ENCODE measurements around the gene ZDBF2.

ZDBF2 gene

DNA sequence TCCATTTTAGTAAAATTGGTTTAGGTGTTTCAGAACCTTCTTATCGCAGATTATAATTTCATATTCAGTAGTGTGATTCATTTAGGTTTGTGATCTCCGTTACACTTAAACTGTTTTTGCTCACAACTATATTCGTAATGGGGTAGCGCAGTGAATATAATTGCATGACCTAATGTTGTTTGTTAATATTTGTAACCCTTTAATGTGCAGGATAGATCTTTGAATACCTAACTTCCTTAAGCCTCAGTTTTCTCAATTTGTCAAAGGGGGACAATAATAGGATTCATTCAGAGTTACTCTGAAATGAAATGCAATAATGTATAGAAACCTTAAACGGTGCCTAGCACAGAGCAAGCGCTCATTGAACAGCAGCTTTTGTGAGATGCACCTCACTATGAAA lies 558 bp upstream of the ZDBF2 start:
- Histone ChIP-seq H3K27me3 (peaks cover 100% of the 10 kb centered on the region), H3K9me3 (no peaks in the 10 kb centered on the region), H3K4me3 (ENCODE audit: low read depth in 1 of 2, low read length in 1 of 2) (no peak overlapping the region), H3K27ac (no peak overlapping the region), H3K4me1 (ENCODE audit: control insufficient read depth in 1 of 2, insufficient read depth in 1 of 2, low read depth in 1 of 2, low read length in 1 of 2) (peaks cover 4 to 12% of the 10 kb centered on the region in 2 experiments), H3K36me3 (no peaks in the 10 kb centered on the region)
- TF ChIP-seq, protein P1, sequence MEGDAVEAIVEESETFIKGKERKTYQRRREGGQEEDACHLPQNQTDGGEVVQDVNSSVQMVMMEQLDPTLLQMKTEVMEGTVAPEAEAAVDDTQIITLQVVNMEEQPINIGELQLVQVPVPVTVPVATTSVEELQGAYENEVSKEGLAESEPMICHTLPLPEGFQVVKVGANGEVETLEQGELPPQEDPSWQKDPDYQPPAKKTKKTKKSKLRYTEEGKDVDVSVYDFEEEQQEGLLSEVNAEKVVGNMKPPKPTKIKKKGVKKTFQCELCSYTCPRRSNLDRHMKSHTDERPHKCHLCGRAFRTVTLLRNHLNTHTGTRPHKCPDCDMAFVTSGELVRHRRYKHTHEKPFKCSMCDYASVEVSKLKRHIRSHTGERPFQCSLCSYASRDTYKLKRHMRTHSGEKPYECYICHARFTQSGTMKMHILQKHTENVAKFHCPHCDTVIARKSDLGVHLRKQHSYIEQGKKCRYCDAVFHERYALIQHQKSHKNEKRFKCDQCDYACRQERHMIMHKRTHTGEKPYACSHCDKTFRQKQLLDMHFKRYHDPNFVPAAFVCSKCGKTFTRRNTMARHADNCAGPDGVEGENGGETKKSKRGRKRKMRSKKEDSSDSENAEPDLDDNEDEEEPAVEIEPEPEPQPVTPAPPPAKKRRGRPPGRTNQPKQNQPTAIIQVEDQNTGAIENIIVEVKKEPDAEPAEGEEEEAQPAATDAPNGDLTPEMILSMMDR (IDR thresholded peaks at IDR 0.05): no peak

GRCh38 chr2:206275312-206276055 lies 1.0 kb downstream of the ZDBF2 start:
- Histone ChIP-seq H3K4me1 (ENCODE audit: control insufficient read depth in 1 of 2, insufficient read depth in 1 of 2, low read depth in 1 of 2, low read length in 1 of 2) (peaks cover 4 to 12% of the 10 kb centered on the region in 2 experiments), H3K27me3 (peaks cover 100% of the 10 kb centered on the region), H3K9me3 (no peaks in the 10 kb centered on the region), H3K36me3 (no peaks in the 10 kb centered on the region), H3K4me3 (ENCODE audit: low read depth in 1 of 2, low read length in 1 of 2) (peak overlapping the region; percentile 51 to 59), H3K27ac (no peak overlapping the region)
- TF ChIP-seq, protein P1 (IDR thresholded peaks at IDR 0.05): no peak

GRCh38 chr2:206276169-206276942 lies 1.9 kb downstream of the ZDBF2 start:
- Histone ChIP-seq H3K4me3 (ENCODE audit: low read depth in 1 of 2, low read length in 1 of 2) (no peak overlapping the region), H3K27me3 (peaks cover 100% of the 10 kb centered on the region), H3K4me1 (ENCODE audit: control insufficient read depth in 1 of 2, insufficient read depth in 1 of 2, low read depth in 1 of 2, low read length in 1 of 2) (peaks cover 4 to 12% of the 10 kb centered on the region in 2 experiments), H3K9me3 (no peaks in the 10 kb centered on the region), H3K27ac (no peak overlapping the region), H3K36me3 (no peaks in the 10 kb centered on the region)
- TF ChIP-seq, protein P1 (IDR thresholded peaks at IDR 0.05): no peak

GRCh38 chr2:206277503-206277902 lies 3.0 kb downstream of the ZDBF2 start:
- Histone ChIP-seq H3K36me3 (no peaks in the 10 kb centered on the region), H3K4me1 (ENCODE audit: control insufficient read depth in 1 of 2, insufficient read depth in 1 of 2, low read depth in 1 of 2, low read length in 1 of 2) (peaks cover 4 to 12% of the 10 kb centered on the region in 2 experiments), H3K27me3 (peaks cover 100% of the 10 kb centered on the region), H3K27ac (no peak overlapping the region), H3K9me3 (no peaks in the 10 kb centered on the region), H3K4me3 (ENCODE audit: low read depth in 1 of 2, low read length in 1 of 2) (no peak overlapping the region)
- TF ChIP-seq, protein P1 (IDR thresholded peaks at IDR 0.05): no peak

- TF ChIP-seq, protein P1 (IDR thresholded peaks at IDR 0.05): no peak
- no peak overlapping the region for H3K27ac ChIP-seq
- H3K9me3 ChIP-seq: no peaks in the 10 kb centered on the region
- no peaks in the 10 kb centered on the region for H3K4me1 ChIP-seq (ENCODE audit: control insufficient read depth in 1 of 2, insufficient read depth in 1 of 2, low read depth in 1 of 2, low read length in 1 of 2)
- H3K36me3 ChIP-seq: no peaks in the 10 kb centered on the region
- H3K4me3 ChIP-seq (ENCODE audit: low read depth in 1 of 2, low read length in 1 of 2): no peak overlapping the region
- peaks cover 55% of the 10 kb centered on the region for H3K27me3 ChIP-seq
Observed at GRCh38 chr2:206282746-206283145, 8.3 kb downstream of the ZDBF2 start.
